Activated T-cell treated with anti-CD3 and anti-CD28 coated beads, Interleukin-2, amount 50 U/mL, for 24 hours (primary cell): ENCODE results near the gene HSPA1A.
"Not testable (repeated sequence)": the region's sequence is repeated elsewhere in the genome, so short reads cannot be mapped to it uniquely, and the experiment has no call there.

Experiments used
- DNase-seq: peaks from one replicate; pipeline ENCODE4 v3.0.0-alpha.2; 2020
- H3K27ac Mint-ChIP-seq: 2 replicates; pipeline ENCODE4 v1.8.0; 2020; ENCODE audit warnings: mild to moderate bottlenecking, mixed read lengths
- H3K27me3 Mint-ChIP-seq: 2 replicates; pipeline ENCODE4 v1.8.0; 2020; ENCODE audit warnings: mixed read lengths
- H3K36me3 Mint-ChIP-seq: 2 replicates; pipeline ENCODE4 v1.8.0; 2020; ENCODE audit warnings: low read depth, mixed read lengths
- H3K4me1 Mint-ChIP-seq: 2 replicates; pipeline ENCODE4 v1.8.0; 2020; ENCODE audit warnings: low read depth, mixed read lengths
- H3K4me3 Mint-ChIP-seq: 2 replicates; pipeline ENCODE4 v1.8.0; 2020; ENCODE audit warnings: mild to moderate bottlenecking, moderate library complexity, mixed read lengths
- H3K9me3 Mint-ChIP-seq: 2 replicates; pipeline ENCODE4 v1.8.0; 2020; ENCODE audit warnings: mixed read lengths

Gene HSPA1A

GRCh38 chr6:31777667-31778050, 37.7 kb upstream of the HSPA1A start:
- Mint-ChIP-seq H3K9me3 (no peaks in the 10 kb centered on the region), H3K4me1 (peaks cover 41% of the 10 kb centered on the region), H3K4me3 (no peak overlapping the region), H3K27me3 (no peaks in the 10 kb centered on the region), H3K27ac (peak overlapping the region; percentile 71), H3K36me3 (peaks cover 55% of the 10 kb centered on the region)
- no peak for DNase-seq

GRCh38 chr6:31778193-31778592, 37.1 kb upstream of the HSPA1A start:
- Mint-ChIP-seq H3K36me3 (peaks cover 60% of the 10 kb centered on the region), H3K27me3 (no peaks in the 10 kb centered on the region), H3K4me3 (no peak overlapping the region), H3K27ac (peak overlapping the region; percentile 71), H3K9me3 (no peaks in the 10 kb centered on the region), H3K4me1 (peaks cover 35% of the 10 kb centered on the region)
- no peak for DNase-seq

DNA sequence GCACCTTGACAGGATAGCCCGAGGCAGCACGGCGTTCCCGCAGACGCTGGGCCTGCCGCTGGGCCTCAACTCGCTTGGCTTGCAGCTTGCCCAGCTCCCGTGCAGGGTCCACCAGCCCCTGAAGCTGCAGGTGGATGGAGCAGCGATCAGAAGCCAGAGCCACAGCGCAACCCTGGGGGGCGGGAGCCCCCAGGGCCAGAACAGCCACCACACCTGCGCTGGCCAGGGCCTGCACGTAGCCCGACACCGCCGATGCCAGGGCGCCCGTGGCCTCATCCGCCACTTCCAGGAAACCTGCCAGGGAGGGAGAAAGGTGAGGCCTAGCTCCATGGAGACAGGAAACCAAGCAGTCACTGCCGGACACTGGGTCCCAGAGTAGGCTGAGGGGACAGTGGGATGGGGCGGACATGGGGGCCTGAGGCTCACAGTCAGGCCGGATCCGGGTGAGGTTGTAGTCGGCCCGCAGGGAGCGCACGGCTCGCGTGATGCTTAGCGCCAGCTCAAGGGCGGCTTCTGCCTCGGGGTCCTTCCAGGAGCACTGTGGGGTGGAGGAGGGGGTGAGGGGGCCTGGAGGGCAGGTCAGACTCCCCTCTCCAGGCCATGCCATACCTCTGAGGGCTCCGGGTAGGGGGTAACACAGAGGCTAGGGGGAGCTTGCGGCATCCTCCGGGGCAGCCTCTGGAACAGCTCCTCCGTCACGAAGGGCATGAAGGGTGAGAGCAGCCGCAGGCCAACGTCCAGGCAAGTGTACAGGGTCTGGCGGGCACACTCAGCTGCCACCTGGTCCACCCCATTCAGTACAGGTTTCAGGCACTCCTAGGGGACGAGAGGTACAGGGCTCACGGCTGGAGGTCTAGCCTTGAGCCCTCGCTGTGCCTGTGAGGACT, 36.1 kb upstream of the HSPA1A start:
- H3K27ac Mint-ChIP-seq, result no peak overlapping the region
- no peak overlapping the region for H3K4me3 Mint-ChIP-seq
- peaks cover 30% of the 10 kb centered on the region for H3K4me1 Mint-ChIP-seq

GRCh38 chr6:31779908-31780307, 35.4 kb upstream of the HSPA1A start:
- H3K9me3 Mint-ChIP-seq, result no peaks in the 10 kb centered on the region
- H3K36me3 Mint-ChIP-seq, result peaks cover 76% of the 10 kb centered on the region
- no peak overlapping the region for H3K4me3 Mint-ChIP-seq
- no peaks in the 10 kb centered on the region for H3K27me3 Mint-ChIP-seq
- H3K4me1 Mint-ChIP-seq, result peaks cover 29% of the 10 kb centered on the region
- DNase-seq, result no peak
- no peak overlapping the region for H3K27ac Mint-ChIP-seq

More for the DNA sequence above, 36.1 kb upstream of the HSPA1A start:
- Mint-ChIP-seq H3K9me3 (no peaks in the 10 kb centered on the region), H3K36me3 (peaks cover 70% of the 10 kb centered on the region), H3K27me3 (no peaks in the 10 kb centered on the region)
- DNase-seq, result no peak

GRCh38 chr6:31780507-31781243, 34.7 kb upstream of the HSPA1A start:
- peak overlapping the region; percentile 57 for H3K27ac Mint-ChIP-seq
- DNase-seq, result no peak
- no peaks in the 10 kb centered on the region for H3K9me3 Mint-ChIP-seq
- H3K4me1 Mint-ChIP-seq, result peaks cover 23% of the 10 kb centered on the region
- H3K27me3 Mint-ChIP-seq, result no peaks in the 10 kb centered on the region
- H3K4me3 Mint-ChIP-seq, result no peak overlapping the region
- H3K36me3 Mint-ChIP-seq, result peaks cover 84% of the 10 kb centered on the region

DNA sequence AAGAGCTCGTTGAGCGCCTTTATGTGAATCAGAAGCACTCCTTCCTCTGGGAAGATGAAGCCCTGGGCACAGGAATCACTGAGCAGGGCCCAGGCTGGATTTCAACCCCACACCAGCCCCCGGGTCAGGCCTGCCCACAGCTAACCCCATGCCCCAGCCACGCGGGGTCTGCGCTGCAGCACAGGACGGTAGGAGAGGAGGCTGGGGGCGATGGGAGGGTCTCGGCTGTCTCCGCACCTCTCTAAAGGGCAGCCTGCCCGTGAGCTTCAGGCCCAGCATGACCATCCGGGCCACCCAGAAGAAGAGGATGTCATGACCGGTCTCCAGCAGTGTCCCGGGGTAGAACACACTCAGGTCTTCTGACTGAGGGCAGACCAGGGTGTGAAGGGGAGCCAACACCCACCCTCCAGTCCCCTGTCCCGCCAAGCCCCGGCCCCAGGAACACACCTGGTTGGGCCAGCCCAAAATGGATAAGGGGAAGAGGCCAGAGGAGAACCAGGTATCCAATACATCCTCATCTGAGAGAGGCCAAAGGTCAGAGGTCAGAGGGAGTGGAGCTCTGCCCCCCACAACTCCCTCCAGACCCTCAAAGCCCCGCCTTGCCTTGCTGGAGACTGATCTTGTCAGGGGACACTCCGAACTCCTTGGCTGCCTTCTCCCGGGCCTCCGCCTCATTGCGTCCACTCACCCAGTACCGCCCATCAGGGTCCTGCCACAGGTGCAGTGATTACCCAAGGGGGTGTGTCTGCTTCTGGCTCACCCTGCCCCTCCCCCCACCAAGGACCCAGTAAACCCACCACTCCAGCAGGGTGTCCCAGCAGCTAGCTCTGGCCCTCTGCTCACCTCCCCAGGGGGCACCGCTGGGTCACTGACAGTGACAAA, 33.9 kb upstream of the HSPA1A start:
- Mint-ChIP-seq H3K27ac (no peak overlapping the region), H3K4me1 (peaks cover 19% of the 10 kb centered on the region), H3K4me3 (no peak overlapping the region), H3K27me3 (no peaks in the 10 kb centered on the region), H3K36me3 (peaks cover 92% of the 10 kb centered on the region), H3K9me3 (no peaks in the 10 kb centered on the region)
- no peak for DNase-seq

GRCh38 chr6:31782126-31782855, 33.1 kb upstream of the HSPA1A start:
- H3K36me3 Mint-ChIP-seq, result peaks cover 95% of the 10 kb centered on the region
- DNase-seq, result no peak
- peaks cover 11% of the 10 kb centered on the region for H3K4me1 Mint-ChIP-seq
- no peak overlapping the region for H3K4me3 Mint-ChIP-seq
- H3K27ac Mint-ChIP-seq, result no peak overlapping the region
- no peaks in the 10 kb centered on the region for H3K27me3 Mint-ChIP-seq
- no peaks in the 10 kb centered on the region for H3K9me3 Mint-ChIP-seq

DNA sequence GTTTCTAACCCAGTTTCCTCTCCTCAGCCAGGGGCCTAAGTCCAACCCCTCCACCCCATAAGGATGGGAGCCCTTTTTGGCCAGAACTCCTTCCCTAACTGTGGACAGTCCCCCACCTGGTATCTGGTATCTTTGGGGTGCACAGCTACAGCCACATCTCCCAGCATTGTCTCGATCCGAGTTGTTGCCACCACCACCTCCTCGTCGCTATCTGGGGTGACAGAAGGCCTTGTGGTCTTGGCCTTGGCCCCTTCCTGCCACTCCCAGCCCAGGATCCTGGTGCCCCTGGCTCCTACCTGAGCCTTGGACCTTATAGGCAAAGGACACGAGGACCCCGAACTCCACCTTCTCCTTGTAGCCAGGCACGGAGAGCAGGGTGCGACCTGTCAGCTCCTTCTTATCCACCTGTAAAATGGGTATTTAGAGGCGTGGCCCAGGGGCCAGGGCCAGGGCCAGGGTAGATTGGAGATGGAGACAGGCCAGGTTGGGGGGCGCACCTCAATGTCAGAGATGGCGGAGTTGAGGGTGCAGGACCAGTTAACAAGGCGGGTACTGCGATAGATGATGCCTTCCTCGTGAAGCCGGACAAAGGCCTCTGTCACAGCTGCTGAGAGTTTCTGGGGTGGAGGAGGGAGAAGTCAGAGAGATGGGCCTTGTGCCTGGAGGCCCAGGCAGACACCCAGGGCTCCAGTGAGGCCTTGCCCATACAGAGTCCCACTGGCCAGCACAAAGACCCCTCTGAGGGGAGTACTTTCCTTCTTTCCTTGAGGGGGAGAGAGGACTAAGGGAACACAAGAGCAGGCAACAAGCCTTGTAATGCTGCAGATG, 31.0 kb upstream of the HSPA1A start:
- no peaks in the 10 kb centered on the region for H3K4me1 Mint-ChIP-seq
- H3K9me3 Mint-ChIP-seq, result no peaks in the 10 kb centered on the region
- H3K27ac Mint-ChIP-seq, result no peak overlapping the region
- no peaks in the 10 kb centered on the region for H3K27me3 Mint-ChIP-seq
- H3K4me3 Mint-ChIP-seq, result no peak overlapping the region
- peaks cover 93% of the 10 kb centered on the region for H3K36me3 Mint-ChIP-seq
- no peak for DNase-seq

DNA sequence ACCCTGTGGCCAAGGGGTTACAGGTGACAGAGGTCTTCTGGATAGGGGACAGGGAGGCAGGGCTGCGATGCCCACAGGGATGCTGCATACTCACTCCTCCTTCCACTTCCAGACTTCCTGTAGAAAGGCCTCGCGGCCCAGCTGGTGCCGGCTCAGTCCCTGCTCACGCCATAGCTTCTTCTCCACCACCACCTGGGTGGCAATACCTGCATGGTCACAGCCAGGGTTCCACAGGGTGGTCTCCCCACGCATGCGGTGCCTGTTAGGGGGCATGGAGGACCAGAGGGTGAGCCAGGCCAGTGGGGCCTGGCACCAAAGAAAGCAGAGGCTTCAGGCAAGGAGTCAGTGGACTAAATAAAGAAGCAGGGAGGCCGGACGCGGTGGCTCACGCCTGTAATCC, 29.9 kb upstream of the HSPA1A start:
- H3K27ac Mint-ChIP-seq, result no peak overlapping the region
- H3K36me3 Mint-ChIP-seq, result peaks cover 89% of the 10 kb centered on the region

DNA sequence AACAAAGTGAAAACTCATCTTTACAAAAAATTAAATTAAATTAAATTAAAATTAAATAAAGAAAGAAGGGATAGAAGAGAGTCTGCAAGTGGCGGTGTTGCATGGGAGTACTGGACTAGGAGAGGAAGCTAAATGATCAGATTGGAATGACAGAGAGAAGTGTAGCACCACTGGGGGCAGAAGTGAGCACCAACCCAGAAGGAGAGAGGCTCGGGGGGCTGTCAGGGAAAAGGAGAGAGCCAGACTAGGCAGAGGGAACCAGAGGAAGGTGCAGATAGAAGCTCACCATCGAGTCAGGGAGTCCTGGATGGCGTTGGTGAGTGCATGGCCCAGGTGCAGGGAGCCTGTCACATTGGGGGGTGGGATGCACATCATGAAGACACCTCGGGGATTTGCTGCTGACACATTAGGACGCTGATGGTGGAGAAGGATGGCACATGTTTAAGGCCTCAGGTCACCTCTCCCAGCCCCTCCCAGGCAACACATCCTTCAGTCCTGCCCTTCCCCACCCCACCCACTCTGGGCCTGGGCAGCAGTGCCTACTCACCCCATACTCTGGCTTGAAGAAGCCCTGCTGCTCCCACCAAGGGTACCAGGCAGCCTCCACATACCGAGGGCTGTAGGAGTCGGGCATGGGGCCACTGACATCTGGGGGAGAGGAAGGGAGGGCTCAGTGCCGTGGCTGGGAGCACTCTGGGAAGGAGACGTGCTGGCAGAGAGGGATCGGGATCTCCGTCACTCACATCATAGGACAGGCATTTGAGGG, 23.8 kb upstream of the HSPA1A start:
- H3K36me3 Mint-ChIP-seq, result peaks cover 73% of the 10 kb centered on the region
- peak; percentile 55 for DNase-seq
- H3K4me3 Mint-ChIP-seq, result no peak overlapping the region
- no peaks in the 10 kb centered on the region for H3K27me3 Mint-ChIP-seq
- peak overlapping the region; percentile 60 for H3K27ac Mint-ChIP-seq
- no peaks in the 10 kb centered on the region for H3K9me3 Mint-ChIP-seq
- peaks cover 38% of the 10 kb centered on the region for H3K4me1 Mint-ChIP-seq

More for the DNA sequence above, 29.9 kb upstream of the HSPA1A start:
- peaks cover 3% of the 10 kb centered on the region for H3K4me1 Mint-ChIP-seq
- no peak for DNase-seq
- H3K9me3 Mint-ChIP-seq, result no peaks in the 10 kb centered on the region
- H3K4me3 Mint-ChIP-seq, result no peak overlapping the region
- no peaks in the 10 kb centered on the region for H3K27me3 Mint-ChIP-seq

- DNase-seq, result no peak
- no peaks in the 10 kb centered on the region for H3K27me3 Mint-ChIP-seq
- peak overlapping the region; percentile 60 for H3K27ac Mint-ChIP-seq
- no peaks in the 10 kb centered on the region for H3K9me3 Mint-ChIP-seq
- H3K4me1 Mint-ChIP-seq, result peaks cover 41% of the 10 kb centered on the region
- peaks cover 74% of the 10 kb centered on the region for H3K36me3 Mint-ChIP-seq
- H3K4me3 Mint-ChIP-seq, result no peak overlapping the region
Observed at GRCh38 chr6:31792090-31792374, 23.3 kb upstream of the HSPA1A start.

- H3K4me1 Mint-ChIP-seq, result peaks cover 47% of the 10 kb centered on the region
- peak overlapping the region; percentile 95 for H3K4me3 Mint-ChIP-seq
- no peaks in the 10 kb centered on the region for H3K27me3 Mint-ChIP-seq
- peaks cover 76% of the 10 kb centered on the region for H3K36me3 Mint-ChIP-seq
- DNase-seq, result no peak
- H3K27ac Mint-ChIP-seq, result peak overlapping the region; percentile 72
- H3K9me3 Mint-ChIP-seq, result no peaks in the 10 kb centered on the region
Observed at GRCh38 chr6:31792761-31793171, 22.6 kb upstream of the HSPA1A start.

DNA sequence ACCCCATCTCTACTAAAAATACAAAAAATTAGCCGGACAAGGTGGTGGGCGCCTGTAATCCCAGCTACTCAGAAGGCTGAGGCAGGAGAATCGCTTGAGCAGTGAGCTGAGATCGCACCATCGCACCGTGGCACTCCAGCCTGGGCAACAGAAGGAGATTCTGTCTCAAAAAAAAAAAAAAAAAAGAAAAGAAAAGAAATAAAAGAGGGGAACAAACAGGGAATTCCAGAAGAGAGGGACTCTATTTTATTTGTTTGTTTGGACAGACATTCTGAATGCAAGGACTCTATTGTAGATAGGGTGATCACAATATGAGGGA, 21.5 kb upstream of the HSPA1A start:
- H3K27me3 Mint-ChIP-seq, DNase-seq, H3K9me3 Mint-ChIP-seq: not testable (repeated sequence)
- Mint-ChIP-seq H3K27ac (peak overlapping the region; percentile 99), H3K36me3 (peaks cover 76% of the 10 kb centered on the region), H3K4me3 (peak overlapping the region; percentile 95), H3K4me1 (peaks cover 54% of the 10 kb centered on the region)
